GM21526 (cell line): Measurements from ENCODE around the gene SMAP1.

Experiments
- ATAC-seq: cut with Tn5 transposase; IDR thresholded peaks from one replicate; pipeline ENCODE4 v1.9.1; 2021; ENCODE audit warnings: moderate library complexity; ENCODE audit not compliant: unreplicated experiment, low FRiP score

Gene SMAP1

DNA sequence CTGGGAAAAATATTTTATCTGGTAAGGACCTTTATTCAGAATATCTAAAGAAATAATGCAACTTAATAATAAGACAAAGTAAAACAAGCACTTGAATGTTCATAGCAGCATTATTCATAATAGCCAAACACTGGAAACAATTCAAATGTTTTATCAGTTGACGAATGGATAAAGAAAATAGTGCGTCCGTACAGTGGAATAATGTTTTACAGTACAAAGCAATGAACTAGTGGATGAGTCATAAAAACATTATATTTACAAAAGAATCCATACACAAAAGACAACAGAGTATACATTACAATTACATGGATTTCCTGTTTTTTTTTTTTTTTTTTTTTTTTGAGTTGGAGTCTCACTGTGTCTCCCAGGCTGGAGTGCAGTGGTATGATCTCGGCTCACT lies 12.7 kb downstream of the SMAP1 start:
- ATAC-seq, result no peak

GRCh38 chr6:70684794-70685493 lies 17.3 kb downstream of the SMAP1 start:
- no peak for ATAC-seq

- no peak for ATAC-seq
These were observed 18.0 kb downstream of the SMAP1 start for GRCh38 chr6:70685494-70686180.

GRCh38 chr6:70686548-70687133 lies 19.0 kb downstream of the SMAP1 start:
- no peak for ATAC-seq

DNA sequence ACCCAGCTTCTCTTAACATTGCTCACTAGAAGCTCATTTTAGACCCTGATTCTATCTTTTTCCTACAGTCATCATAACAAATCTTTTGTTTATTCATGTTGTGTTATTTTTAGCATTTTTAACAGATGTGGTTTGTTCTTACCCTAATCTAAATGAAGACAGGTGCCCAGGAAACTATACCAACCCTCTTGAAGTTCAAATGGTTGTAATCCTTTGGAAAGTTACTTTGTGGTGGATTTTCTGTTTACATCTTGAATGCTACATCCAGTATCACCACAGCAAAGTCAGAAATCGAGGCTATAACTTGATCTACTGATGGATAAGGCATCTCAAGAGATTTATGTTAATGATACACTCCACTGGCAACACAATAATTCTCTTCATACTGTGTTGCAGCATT lies 26.2 kb downstream of the SMAP1 start:
- ATAC-seq, result no peak

GRCh38 chr6:70694371-70694770 lies 26.7 kb downstream of the SMAP1 start:
- no peak for ATAC-seq

GRCh38 chr6:70700922-70701876 lies 33.5 kb downstream of the SMAP1 start:
- ATAC-seq, result no peak

DNA sequence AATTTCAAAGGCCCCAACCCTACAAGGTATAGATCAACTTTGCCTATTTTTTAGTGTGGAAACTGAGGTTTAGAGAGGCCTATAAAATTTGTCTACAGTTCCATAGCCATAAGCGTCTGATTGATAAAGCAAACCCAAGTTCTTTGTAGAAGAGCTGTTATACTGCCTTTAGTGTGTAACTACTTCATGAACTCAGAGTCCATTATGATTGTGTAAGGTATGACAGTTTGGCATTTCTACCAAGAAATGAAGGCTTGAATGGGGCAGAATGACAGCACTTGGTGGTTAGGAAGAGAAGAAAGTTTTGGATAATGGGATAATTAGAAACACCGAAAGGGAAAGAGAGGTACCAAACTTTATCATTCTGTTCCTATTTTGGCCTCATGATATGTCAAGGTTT lies 38.1 kb downstream of the SMAP1 start:
- no peak for ATAC-seq

DNA sequence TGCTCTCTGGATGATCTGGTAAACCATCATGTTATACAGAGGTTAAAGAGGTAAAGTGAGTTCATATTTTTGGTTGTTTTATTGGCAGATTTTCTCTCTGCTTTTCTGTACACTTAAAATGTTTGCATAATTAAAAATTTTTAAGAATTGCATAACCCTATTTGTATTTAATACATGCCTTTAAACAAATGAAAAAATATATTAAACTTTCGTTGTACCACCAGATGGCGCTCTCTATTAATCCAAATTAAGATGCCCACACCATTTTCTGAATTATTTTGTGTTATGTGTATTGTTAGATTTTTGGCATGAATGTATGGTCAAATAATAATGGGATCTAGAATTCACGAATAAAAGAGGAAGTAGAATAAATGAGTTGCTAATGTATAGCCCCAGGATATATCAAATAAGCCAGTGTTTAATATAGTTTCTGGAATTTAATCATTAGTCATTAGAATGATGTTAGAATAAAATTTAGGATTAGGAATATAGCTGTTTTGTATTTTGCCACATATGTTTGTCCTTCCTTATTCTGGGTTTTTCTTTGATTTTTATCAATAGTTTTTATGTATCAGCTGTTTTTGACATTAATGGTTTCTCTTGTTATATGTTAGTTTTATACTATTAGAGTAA lies 38.9 kb downstream of the SMAP1 start:
- no peak for ATAC-seq

DNA sequence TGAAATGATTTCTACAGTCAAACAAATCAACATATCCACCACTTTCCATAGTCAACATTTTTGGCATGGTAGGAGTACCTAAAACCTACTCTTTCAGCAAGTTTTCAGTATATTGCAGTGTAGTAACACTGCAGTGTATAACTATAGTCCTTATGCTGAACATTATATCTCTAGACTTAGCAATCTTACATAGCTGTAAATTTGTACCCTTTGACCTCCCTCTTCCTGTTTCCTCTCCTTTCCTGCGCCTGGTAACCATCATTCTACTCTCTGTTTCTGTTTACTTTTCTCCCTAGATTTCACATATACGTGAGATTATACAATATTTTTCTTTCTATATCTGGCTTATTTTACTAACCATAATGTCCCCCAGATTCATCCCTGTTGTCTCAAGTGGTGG lies 40.2 kb downstream of the SMAP1 start:
- no peak for ATAC-seq

DNA sequence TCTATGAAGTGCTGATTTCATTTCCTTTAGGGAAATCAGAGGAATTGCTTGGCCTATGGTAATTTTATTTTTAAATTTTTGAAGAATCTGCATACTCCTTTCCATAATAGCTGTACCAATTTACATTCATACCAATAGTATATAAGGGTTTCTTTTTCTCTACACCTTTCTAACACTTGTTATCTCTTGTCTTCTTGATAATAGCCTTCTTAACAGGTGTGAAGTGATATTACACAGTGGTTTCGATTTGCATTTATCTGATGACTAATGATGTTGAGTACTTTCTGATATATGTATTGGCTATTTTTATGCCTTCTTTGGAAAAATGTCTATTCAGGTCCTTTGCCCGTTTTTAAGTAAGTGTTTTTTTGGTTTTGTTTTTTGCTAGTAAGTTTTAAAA lies 40.8 kb downstream of the SMAP1 start:
- no peak for ATAC-seq

DNA sequence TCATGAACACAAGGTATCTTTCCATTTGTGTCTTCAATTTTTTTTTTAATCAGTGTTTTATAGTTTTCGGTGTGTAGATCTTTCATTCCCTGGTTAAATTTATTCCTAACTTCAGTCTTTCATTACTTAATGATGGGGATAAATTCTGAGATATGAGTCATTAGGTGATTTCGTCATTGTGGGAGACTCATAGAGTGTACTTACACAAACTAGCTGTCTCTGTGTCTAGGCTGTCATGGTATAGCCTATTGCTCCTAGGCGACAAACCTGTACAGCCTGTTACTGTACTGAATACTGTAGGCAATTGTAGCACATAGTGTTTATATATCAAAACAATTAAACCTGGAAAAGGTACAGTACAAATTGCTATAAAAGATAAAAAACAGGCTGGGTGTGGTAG lies 42.1 kb downstream of the SMAP1 start:
- ATAC-seq, result no peak

DNA sequence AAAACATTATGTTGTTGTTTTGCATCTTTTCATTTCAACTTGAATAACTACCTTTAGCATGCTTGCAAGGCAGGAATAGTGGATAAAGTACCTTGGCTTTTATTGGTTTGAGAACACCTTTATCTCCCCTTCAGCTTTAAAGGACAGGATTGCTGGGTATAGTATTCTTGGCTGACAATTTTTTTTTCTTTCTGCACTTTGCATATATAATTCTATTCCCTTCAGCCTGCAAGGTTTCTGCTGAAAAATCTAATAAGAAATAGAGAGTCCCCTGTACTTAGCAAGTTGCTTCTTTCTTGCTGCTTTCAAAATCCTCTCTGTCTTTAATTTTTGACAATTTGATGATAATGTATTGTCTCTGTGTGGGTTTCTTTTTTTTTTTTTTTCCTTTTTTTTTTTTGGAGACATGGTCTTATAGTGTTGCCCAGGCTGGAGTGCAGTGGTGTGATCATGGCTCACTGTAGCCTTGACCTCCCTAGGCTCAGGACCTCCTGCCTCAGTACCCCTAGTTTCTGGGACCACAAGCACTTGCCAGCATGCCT lies 47.1 kb downstream of the SMAP1 start:
- no peak for ATAC-seq

GRCh38 chr6:70717038-70717801 lies 49.5 kb downstream of the SMAP1 start:
- ATAC-seq, result peak; percentile 70

- ATAC-seq, result no peak
These were observed 56.8 kb downstream of the SMAP1 start for GRCh38 chr6:70724524-70724923.

DNA sequence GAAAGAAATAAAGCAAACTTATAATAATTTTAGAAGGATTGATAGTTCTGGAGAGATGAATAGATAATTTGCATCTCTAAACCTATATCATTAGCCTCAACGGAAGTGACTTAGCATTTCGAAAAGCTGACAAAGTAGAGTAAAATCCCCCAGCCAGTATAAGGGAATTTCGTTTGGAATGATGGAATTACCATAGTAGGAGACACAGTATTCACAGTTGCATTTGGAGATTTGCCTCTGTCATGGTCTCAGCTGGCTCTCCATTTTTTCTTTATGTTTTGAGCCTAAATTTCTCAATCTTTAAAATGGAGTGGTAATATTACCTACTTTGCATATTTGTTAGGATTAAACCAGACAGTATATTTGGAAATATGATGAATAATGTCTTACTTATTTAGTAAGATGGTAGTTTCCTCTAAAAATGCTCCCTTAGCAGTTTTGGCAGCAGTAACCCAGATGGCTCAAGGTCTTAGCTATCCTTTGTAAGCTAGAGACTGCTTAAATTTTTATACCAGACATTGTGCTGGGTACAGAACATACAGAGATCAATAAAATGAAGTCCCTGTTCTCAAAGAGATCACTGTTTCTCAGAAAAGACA lies 58.2 kb downstream of the SMAP1 start:
- no peak for ATAC-seq

DNA sequence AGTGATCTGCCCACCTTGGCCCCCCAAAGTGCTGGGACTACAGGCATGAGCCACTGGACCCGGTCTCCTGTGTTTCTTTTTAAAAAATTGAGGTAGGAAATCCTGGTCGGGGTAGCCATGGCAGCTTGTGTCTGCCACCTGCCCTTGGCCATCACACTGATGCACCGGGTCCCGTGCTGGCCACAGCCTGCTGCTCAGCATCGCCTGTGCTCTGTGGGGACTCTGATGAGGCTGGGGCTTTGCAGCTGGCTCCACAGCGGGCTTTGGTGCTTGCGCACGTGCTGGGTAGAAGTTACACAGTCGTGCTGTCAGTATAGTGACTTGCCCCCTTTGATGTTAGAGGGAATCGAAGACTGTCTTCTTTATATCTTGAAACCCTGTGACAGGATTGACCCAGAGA lies 66.7 kb downstream of the SMAP1 start:
- ATAC-seq, result no peak

DNA sequence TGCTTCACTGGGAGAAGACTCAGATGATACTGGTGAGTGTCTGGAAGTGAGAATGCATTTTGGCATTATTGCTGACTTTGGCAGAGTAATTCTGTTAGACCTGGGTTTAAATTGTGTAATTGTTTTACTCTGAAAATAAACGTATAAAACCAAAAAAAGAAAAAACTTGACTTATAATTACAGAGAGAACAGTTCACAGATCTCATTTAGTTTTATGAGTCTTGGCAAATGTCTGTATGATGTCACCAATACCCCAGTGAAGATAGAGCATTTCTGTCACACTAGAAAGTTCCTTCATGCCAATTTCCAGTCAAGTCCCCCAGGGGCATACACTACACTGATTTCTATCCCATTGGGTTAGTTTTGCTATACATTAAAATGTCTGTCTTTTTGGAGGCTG lies 67.3 kb downstream of the SMAP1 start:
- no peak for ATAC-seq

DNA sequence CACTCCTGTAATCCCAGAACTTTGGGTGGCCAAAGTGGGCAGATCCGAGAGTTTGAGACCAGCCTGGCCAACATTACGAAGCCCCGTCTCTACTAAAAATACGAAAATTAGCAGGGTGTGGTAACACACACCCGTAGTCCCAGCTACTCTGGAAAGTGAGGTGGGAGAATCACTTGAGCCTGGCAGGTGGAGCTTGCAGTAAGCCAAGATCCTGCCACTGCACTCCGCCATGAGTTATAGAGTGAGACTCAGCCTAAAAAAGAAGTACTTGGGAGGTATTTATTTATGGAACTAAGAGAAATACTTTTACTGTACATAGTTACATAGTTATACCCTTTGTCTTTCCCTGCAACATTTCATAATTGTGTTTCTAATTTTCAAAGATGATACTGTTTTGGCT lies 67.8 kb downstream of the SMAP1 start:
- ATAC-seq, result no peak
